Measurements from ENCODE around the gene ERN2. TPM values are rescaled to one million over a fixed set of nuclear protein-coding genes. Genes with fewer than 3 reads are reported as not detected.
A peak's percentile ranks its signal among the peaks of the same experiment; 100 is the strongest.

The ERN2 gene
- total and polyA plus RNA-seq, 2 donors (not counting 1 experiment from before 2014, with no cell fraction given): 0.83 TPM; not detected in 1

GRCh38 chr16:23663918-23664317 lies 49.1 kb downstream of the ERN2 start:
- no peak overlapping the region for H3K27ac ChIP-seq (ENCODE audit: insufficient read depth, low read length)
- H3K9me3 ChIP-seq (ENCODE audit: control insufficient read depth, insufficient read depth, low read depth, low read length): no peaks in the 10 kb centered on the region
- H3K4me2 ChIP-seq (ENCODE audit: extremely low read depth, insufficient read depth, low read length): no peak overlapping the region
- DNase-seq (ENCODE audit: low read depth in 2 of 2): no peak
- H3K9ac ChIP-seq (ENCODE audit: insufficient read depth, low read length): no peak overlapping the region
- peaks cover 20% of the 10 kb centered on the region for H3K36me3 ChIP-seq (ENCODE audit: control insufficient read depth, insufficient read depth, low read length)
- H2AFZ ChIP-seq (ENCODE audit: low read length): no peak overlapping the region
- no peak overlapping the region for H3K4me3 ChIP-seq (replicated peaks in 1 of 4; ENCODE audit: control extremely low read depth in 1 of 4, insufficient read depth in 1 of 4, low read depth in 3 of 4, low read length in 4 of 4)
- TF ChIP-seq EZH2 (IDR thresholded peaks at IDR 0.05; ENCODE audit: low read length, missing control alignments) (no peak), CTCF (conservative IDR thresholded peaks at IDR 0.05 in 1 of 2, IDR thresholded peaks at IDR 0.05 in 1 of 2; ENCODE audit: low read depth in 1 of 2, low read length in 2 of 2) (no peak)
- no peaks in the 10 kb centered on the region for H3K79me2 ChIP-seq (ENCODE audit: control insufficient read depth, insufficient read depth, low read length)
- peaks cover 4% of the 10 kb centered on the region for H3K4me1 ChIP-seq (ENCODE audit: control insufficient read depth, extremely low read depth, insufficient read depth, low read length)
- H3K27me3 ChIP-seq (ENCODE audit: control insufficient read depth, insufficient read depth, low read length): no peaks in the 10 kb centered on the region
- no peaks in the 10 kb centered on the region for H4K20me1 ChIP-seq (ENCODE audit: control insufficient read depth, extremely low read depth, insufficient read depth, low read length)

GRCh38 chr16:23651943-23652468 lies 61.0 kb downstream of the ERN2 start:
- Histone ChIP-seq H2AFZ (ENCODE audit: low read length) (no peak overlapping the region), H3K79me2 (ENCODE audit: control insufficient read depth, insufficient read depth, low read length) (peaks cover 34% of the 10 kb centered on the region), H3K4me3 (replicated peaks in 1 of 4; ENCODE audit: control extremely low read depth in 1 of 4, insufficient read depth in 1 of 4, low read depth in 3 of 4, low read length in 4 of 4) (no peak overlapping the region), H4K20me1 (ENCODE audit: control insufficient read depth, extremely low read depth, insufficient read depth, low read length) (no peaks in the 10 kb centered on the region), H3K4me2 (ENCODE audit: extremely low read depth, insufficient read depth, low read length) (no peak overlapping the region), H3K9me3 (ENCODE audit: control insufficient read depth, insufficient read depth, low read depth, low read length) (no peaks in the 10 kb centered on the region), H3K27me3 (ENCODE audit: control insufficient read depth, insufficient read depth, low read length) (no peaks in the 10 kb centered on the region), H3K27ac (ENCODE audit: insufficient read depth, low read length) (no peak overlapping the region), H3K36me3 (ENCODE audit: control insufficient read depth, insufficient read depth, low read length) (peaks cover 7% of the 10 kb centered on the region), H3K4me1 (ENCODE audit: control insufficient read depth, extremely low read depth, insufficient read depth, low read length) (no peaks in the 10 kb centered on the region), H3K9ac (ENCODE audit: insufficient read depth, low read length) (no peak overlapping the region)
- TF ChIP-seq EZH2 (IDR thresholded peaks at IDR 0.05; ENCODE audit: low read length, missing control alignments): no peak
- TF ChIP-seq CTCF (conservative IDR thresholded peaks at IDR 0.05 in 1 of 2, IDR thresholded peaks at IDR 0.05 in 1 of 2; ENCODE audit: low read depth in 1 of 2, low read length in 2 of 2): no peak
- DNase-seq (ENCODE audit: low read depth in 2 of 2): no peak

GRCh38 chr16:23650674-23651416 lies 62.2 kb downstream of the ERN2 start:
- H3K9ac ChIP-seq (ENCODE audit: insufficient read depth, low read length): no peak overlapping the region
- no peak overlapping the region for H3K4me2 ChIP-seq (ENCODE audit: extremely low read depth, insufficient read depth, low read length)
- TF ChIP-seq EZH2 (IDR thresholded peaks at IDR 0.05; ENCODE audit: low read length, missing control alignments) (no peak), CTCF (conservative IDR thresholded peaks at IDR 0.05 in 1 of 2, IDR thresholded peaks at IDR 0.05 in 1 of 2; ENCODE audit: low read depth in 1 of 2, low read length in 2 of 2) (no peak)
- DNase-seq (ENCODE audit: low read depth in 2 of 2): peak in 1 of 2 donors; percentile 56
- H3K27ac ChIP-seq (ENCODE audit: insufficient read depth, low read length): no peak overlapping the region
- no peak overlapping the region for H2AFZ ChIP-seq (ENCODE audit: low read length)
- H3K36me3 ChIP-seq (ENCODE audit: control insufficient read depth, insufficient read depth, low read length): peaks cover 7% of the 10 kb centered on the region
- H3K4me3 ChIP-seq (replicated peaks in 1 of 4; ENCODE audit: control extremely low read depth in 1 of 4, insufficient read depth in 1 of 4, low read depth in 3 of 4, low read length in 4 of 4): no peak overlapping the region
- H3K9me3 ChIP-seq (ENCODE audit: control insufficient read depth, insufficient read depth, low read depth, low read length): no peaks in the 10 kb centered on the region
- H4K20me1 ChIP-seq (ENCODE audit: control insufficient read depth, extremely low read depth, insufficient read depth, low read length): no peaks in the 10 kb centered on the region
- H3K79me2 ChIP-seq (ENCODE audit: control insufficient read depth, insufficient read depth, low read length): peaks cover 40% of the 10 kb centered on the region
- H3K4me1 ChIP-seq (ENCODE audit: control insufficient read depth, extremely low read depth, insufficient read depth, low read length): no peaks in the 10 kb centered on the region
- no peaks in the 10 kb centered on the region for H3K27me3 ChIP-seq (ENCODE audit: control insufficient read depth, insufficient read depth, low read length)

Data from fibroblast of lung (primary cell).